ENCODE results near the gene ZNF831. TPM values are rescaled to one million over a fixed set of nuclear protein-coding genes. Genes with fewer than 3 reads are reported as not detected.

Gene ZNF831
- total RNA-seq, 3 donors from 2014 or later (not counting 1 experiment from before 2014, with no cell fraction given) = 24.8 to 42.0 (median 40.2) TPM

- Mint-ChIP-seq H3K9me3 (no peaks in the 10 kb centered on the region), H3K27ac (peak overlapping the region; percentile 91), H3K36me3 (no peaks in the 10 kb centered on the region), H3K4me1 (peaks cover 62 to 63% of the 10 kb centered on the region in 2 donors), H3K4me3 (peak overlapping the region; percentile 81), H3K27me3 (ENCODE audit: low read depth in 2 of 2) (no peaks in the 10 kb centered on the region)
- 45% methylated on average over 4 of the region's 4 CpGs for WGBS (ENCODE audit: insufficient coverage)
- Histone ChIP-seq H3K4me3 (ENCODE audit: low read length) (no peak overlapping the region), H3K9me3 (ENCODE audit: control insufficient read depth, insufficient read depth, low read length) (no peaks in the 10 kb centered on the region), H3K4me1 (ENCODE audit: control insufficient read depth, insufficient read depth, low read length) (peaks cover 60% of the 10 kb centered on the region), H3K27ac (ENCODE audit: low read length) (peak overlapping the region; percentile 82), H3K27me3 (ENCODE audit: control insufficient read depth, insufficient read depth, low read length) (no peaks in the 10 kb centered on the region), H3K36me3 (ENCODE audit: control insufficient read depth, insufficient read depth, low read length) (no peaks in the 10 kb centered on the region)
- ATAC-seq = peak; percentile 47 to 55 (median 49)
- TF ChIP-seq, protein P1, sequence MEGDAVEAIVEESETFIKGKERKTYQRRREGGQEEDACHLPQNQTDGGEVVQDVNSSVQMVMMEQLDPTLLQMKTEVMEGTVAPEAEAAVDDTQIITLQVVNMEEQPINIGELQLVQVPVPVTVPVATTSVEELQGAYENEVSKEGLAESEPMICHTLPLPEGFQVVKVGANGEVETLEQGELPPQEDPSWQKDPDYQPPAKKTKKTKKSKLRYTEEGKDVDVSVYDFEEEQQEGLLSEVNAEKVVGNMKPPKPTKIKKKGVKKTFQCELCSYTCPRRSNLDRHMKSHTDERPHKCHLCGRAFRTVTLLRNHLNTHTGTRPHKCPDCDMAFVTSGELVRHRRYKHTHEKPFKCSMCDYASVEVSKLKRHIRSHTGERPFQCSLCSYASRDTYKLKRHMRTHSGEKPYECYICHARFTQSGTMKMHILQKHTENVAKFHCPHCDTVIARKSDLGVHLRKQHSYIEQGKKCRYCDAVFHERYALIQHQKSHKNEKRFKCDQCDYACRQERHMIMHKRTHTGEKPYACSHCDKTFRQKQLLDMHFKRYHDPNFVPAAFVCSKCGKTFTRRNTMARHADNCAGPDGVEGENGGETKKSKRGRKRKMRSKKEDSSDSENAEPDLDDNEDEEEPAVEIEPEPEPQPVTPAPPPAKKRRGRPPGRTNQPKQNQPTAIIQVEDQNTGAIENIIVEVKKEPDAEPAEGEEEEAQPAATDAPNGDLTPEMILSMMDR (IDR thresholded peaks at IDR 0.05) = no peak
- peak in 1 of 2 donors; percentile 58 for DNase-seq
- intact Hi-C loops (cut with micrococcal nuclease) = loop anchor here (1.0 to 5.0 kb wide), 2 partner anchors 14 to 40 kb away; partner anchors contain the start of gene ZNF831
Measured at GRCh38 chr20:59122566-59122919, 41.1 kb upstream of the ZNF831 start.

- no peaks in the 10 kb centered on the region for H3K36me3 ChIP-seq (ENCODE audit: control insufficient read depth, insufficient read depth, low read length)
- H3K4me3 Mint-ChIP-seq = peak overlapping the region; percentile 81
- TF ChIP-seq, protein P1 (IDR thresholded peaks at IDR 0.05) = no peak
- H3K9me3 ChIP-seq (ENCODE audit: control insufficient read depth, insufficient read depth, low read length) = no peaks in the 10 kb centered on the region
- H3K27ac ChIP-seq (ENCODE audit: low read length) = peak overlapping the region; percentile 82
- 26% methylated on average over 10 of the region's 15 CpGs for WGBS (ENCODE audit: insufficient coverage)
- peaks cover 56 to 57% of the 10 kb centered on the region in 2 donors for H3K4me1 Mint-ChIP-seq
- H3K27ac Mint-ChIP-seq = peak overlapping the region; percentile 91
- DNase-seq (peak in 1 of 2 donors; percentile 85), ATAC-seq (peak; percentile 27 to 43 (median 31))
- H3K36me3 Mint-ChIP-seq = no peaks in the 10 kb centered on the region
- intact Hi-C loops (cut with micrococcal nuclease) = loop anchor here (5.0 kb wide), 1 partner anchor 39 kb away; the partner anchor contains the start of gene ZNF831
- H3K27me3 ChIP-seq (ENCODE audit: control insufficient read depth, insufficient read depth, low read length) = no peaks in the 10 kb centered on the region
- no peaks in the 10 kb centered on the region for H3K27me3 Mint-ChIP-seq (ENCODE audit: low read depth in 2 of 2)
- H3K4me3 ChIP-seq (ENCODE audit: low read length) = peak overlapping the region; percentile 17
- peaks cover 53% of the 10 kb centered on the region for H3K4me1 ChIP-seq (ENCODE audit: control insufficient read depth, insufficient read depth, low read length)
- H3K9me3 Mint-ChIP-seq = no peaks in the 10 kb centered on the region
Measured at GRCh38 chr20:59123011-59123677, 40.5 kb upstream of the ZNF831 start.

DNA sequence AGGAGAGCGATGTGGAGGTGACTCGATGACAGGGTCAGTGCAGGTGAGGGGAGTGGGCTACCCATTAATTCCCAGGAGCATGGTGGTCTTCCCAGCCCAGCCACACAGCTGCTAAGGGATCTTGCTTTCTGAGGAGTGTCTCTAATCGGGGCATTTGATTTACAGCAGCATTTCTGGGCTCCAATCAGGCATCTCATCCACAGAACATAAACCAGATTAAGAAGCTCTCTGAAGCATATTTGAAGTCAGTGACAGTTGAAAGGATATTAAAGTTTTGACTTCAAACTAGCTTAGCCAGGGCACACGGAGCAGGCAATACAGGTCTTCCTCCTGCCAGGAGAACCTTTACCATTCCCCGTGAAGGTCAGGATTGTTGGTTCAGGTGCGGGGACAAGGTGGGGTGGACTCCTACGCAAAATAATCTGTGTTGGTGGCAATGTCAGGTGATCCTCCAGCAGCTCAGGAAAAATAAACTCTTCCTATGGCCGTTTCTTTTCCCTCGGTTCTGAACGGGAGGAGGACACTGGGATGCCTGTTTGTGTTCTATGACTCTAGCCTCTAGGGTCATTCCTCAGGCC lies 39.9 kb upstream of the ZNF831 start:
- Mint-ChIP-seq H3K27me3 (ENCODE audit: low read depth in 2 of 2) (no peaks in the 10 kb centered on the region), H3K36me3 (no peaks in the 10 kb centered on the region), H3K4me3 (peak overlapping the region; percentile 81), H3K4me1 (peaks cover 53% of the 10 kb centered on the region in 2 donors), H3K27ac (peak overlapping the region; percentile 91), H3K9me3 (no peaks in the 10 kb centered on the region)
- no peaks in the 10 kb centered on the region for H3K9me3 ChIP-seq (ENCODE audit: control insufficient read depth, insufficient read depth, low read length)
- peak overlapping the region; percentile 82 for H3K27ac ChIP-seq (ENCODE audit: low read length)
- intact Hi-C loops (cut with micrococcal nuclease) = loop anchor here (5.0 kb wide), 1 partner anchor 39 kb away; the partner anchor contains the start of gene ZNF831
- TF ChIP-seq, protein P1 (IDR thresholded peaks at IDR 0.05) = no peak
- 84% methylated on average over 10 of the region's 10 CpGs for WGBS (ENCODE audit: insufficient coverage)
- no peaks in the 10 kb centered on the region for H3K36me3 ChIP-seq (ENCODE audit: control insufficient read depth, insufficient read depth, low read length)
- no peak for DNase-seq
- peaks cover 49% of the 10 kb centered on the region for H3K4me1 ChIP-seq (ENCODE audit: control insufficient read depth, insufficient read depth, low read length)
- peak overlapping the region; percentile 17 for H3K4me3 ChIP-seq (ENCODE audit: low read length)
- ATAC-seq = no peak
- H3K27me3 ChIP-seq (ENCODE audit: control insufficient read depth, insufficient read depth, low read length) = no peaks in the 10 kb centered on the region

All from natural killer cell (primary cell).